Naive thymus-derived CD4-positive, alpha-beta T cell (primary cell): ENCODE data around the gene SIRT1. TPM values are rescaled to one million over a fixed set of nuclear protein-coding genes. Genes with fewer than 3 reads are reported as not detected.
"Not testable (repeated sequence)": the region's sequence is repeated elsewhere in the genome, so short reads cannot be mapped to it uniquely, and the experiment has no call there.

Experiments
- ATAC-seq: fragments of 150-1000 bp; cut with Tn5 transposase; 2 replicates; pipeline ENCODE4 v1.10.0; 2021; ENCODE audit warnings: mild to moderate bottlenecking, moderate library complexity
- CTCF ChIA-PET: fragments of 350-600 bp; sonication (Branson Sonifier 250); formaldehyde crosslinking; loops from one replicate; lab custom pipeline; 2021; ENCODE audit warnings: antibody characterized with exemption; lab: Charles Lee
- POLR2A ChIA-PET: fragments of 350-600 bp; sonication (Branson Sonifier 250); formaldehyde crosslinking; loops from one replicate; lab custom pipeline; 2021; ENCODE audit warnings: antibody characterized with exemption, inconsistent platforms; lab: Charles Lee
- DNase-seq, 9 donors: peaks; one replicate each; pipeline versions ENCODE4 v3.0.0 to v3.0.0-alpha.2; 2020 to 2022; ENCODE audit warnings: mixed read lengths in 1 of 9
- H3K27ac ChIP-seq: one replicate; pipeline ENCODE4 v1.7.0; 2013; ENCODE audit warnings: mild to moderate bottlenecking, low read depth, low read length, moderate library complexity
- H3K27me3 ChIP-seq, 2 donors: one replicate each; pipeline ENCODE4 v1.7.0; 2013; ENCODE audit warnings: low read length in 2 of 2, mild to moderate bottlenecking in 2 of 2, moderate library complexity in 2 of 2; ENCODE audit not compliant: control insufficient read depth in 2 of 2, insufficient read depth in 2 of 2
- H3K36me3 ChIP-seq, 3 experiments: 1 replicate in 2 of 3; 2 replicates in 1 of 3; pipeline ENCODE4 v1.7.0; 2013; ENCODE audit warnings: low read length in 3 of 3, mild to moderate bottlenecking in 3 of 3, moderate library complexity in 1 of 3; ENCODE audit not compliant: insufficient read depth in 3 of 3, control insufficient read depth in 2 of 3
- H3K4me1 ChIP-seq, 2 donors: one replicate each; pipeline ENCODE4 v1.7.0; 2013; ENCODE audit warnings: low read length in 2 of 2, mild to moderate bottlenecking in 2 of 2, moderate library complexity in 1 of 2; ENCODE audit not compliant: control insufficient read depth in 2 of 2, insufficient read depth in 2 of 2
- H3K4me3 ChIP-seq: 2 replicates; pipeline ENCODE4 v1.7.0; 2013; ENCODE audit warnings: mild to moderate bottlenecking, low read length
- H3K9me3 ChIP-seq, 3 experiments: 1 replicate in 2 of 3; 2 replicates in 1 of 3; pipeline ENCODE4 v1.7.0; 2013; ENCODE audit warnings: low read length in 3 of 3; ENCODE audit not compliant: control insufficient read depth in 2 of 3
- H3K27ac Mint-ChIP-seq, 9 donors: one replicate each; pipeline ENCODE4 v1.8.0; 2020 to 2022; ENCODE audit warnings: mixed read lengths in 9 of 9, mild to moderate bottlenecking in 8 of 9, moderate library complexity in 5 of 9, inconsistent platforms in 2 of 9
- H3K27me3 Mint-ChIP-seq, 5 donors: one replicate each; pipeline ENCODE4 v1.8.0; 2021 to 2022; ENCODE audit warnings: mixed read lengths in 5 of 5, mild to moderate bottlenecking in 1 of 5
- H3K36me3 Mint-ChIP-seq, 5 donors: one replicate each; pipeline ENCODE4 v1.8.0; 2020 to 2022; ENCODE audit warnings: mixed read lengths in 5 of 5, mild to moderate bottlenecking in 3 of 5, inconsistent platforms in 1 of 5
- H3K4me1 Mint-ChIP-seq, 7 donors: one replicate each; pipeline ENCODE4 v1.8.0; 2020 to 2022; ENCODE audit warnings: mixed read lengths in 7 of 7, mild to moderate bottlenecking in 3 of 7, inconsistent platforms in 1 of 7
- H3K4me3 Mint-ChIP-seq, 10 donors: one replicate each; pipeline ENCODE4 v1.8.0; 2020 to 2022; ENCODE audit warnings: mild to moderate bottlenecking in 10 of 10, mixed read lengths in 10 of 10, moderate library complexity in 6 of 10, inconsistent platforms in 2 of 10
- H3K9me3 Mint-ChIP-seq, 11 donors: one replicate each; pipeline ENCODE4 v1.8.0; 2020 to 2022; ENCODE audit warnings: mixed read lengths in 11 of 11, mild to moderate bottlenecking in 4 of 11, inconsistent platforms in 1 of 11, moderate library complexity in 1 of 11
- intact Hi-C, 2 donors: fragments of 100-400 bp; cut with micrococcal nuclease; formaldehyde crosslinking; loops; one replicate each; pipeline ENCODE4 v1.15.1; 2023
- polyA plus RNA-seq, 2 donors: library from polyadenylated mRNA; unstranded; fragments of 300-500 nt; fragmentation: Illumina TruSeq; gene quantifications; one replicate each; pipeline ENCODE4 v1.2.3, GENCODE V29; 2021
- total RNA-seq, 6 experiments: library from RNA in 5 of 6; stranded (reverse) in 5 of 6; gene quantifications; 1 replicate in 5 of 6; 2 replicates in 1 of 6; pipeline ENCODE4 v1.2.3 and lab custom pipeline; 2021 to 2026

SIRT1 gene
- total and polyA plus RNA-seq, 7 experiments from 2014 or later, result 13.6 to 66.8 (median 53.6) TPM

DNA sequence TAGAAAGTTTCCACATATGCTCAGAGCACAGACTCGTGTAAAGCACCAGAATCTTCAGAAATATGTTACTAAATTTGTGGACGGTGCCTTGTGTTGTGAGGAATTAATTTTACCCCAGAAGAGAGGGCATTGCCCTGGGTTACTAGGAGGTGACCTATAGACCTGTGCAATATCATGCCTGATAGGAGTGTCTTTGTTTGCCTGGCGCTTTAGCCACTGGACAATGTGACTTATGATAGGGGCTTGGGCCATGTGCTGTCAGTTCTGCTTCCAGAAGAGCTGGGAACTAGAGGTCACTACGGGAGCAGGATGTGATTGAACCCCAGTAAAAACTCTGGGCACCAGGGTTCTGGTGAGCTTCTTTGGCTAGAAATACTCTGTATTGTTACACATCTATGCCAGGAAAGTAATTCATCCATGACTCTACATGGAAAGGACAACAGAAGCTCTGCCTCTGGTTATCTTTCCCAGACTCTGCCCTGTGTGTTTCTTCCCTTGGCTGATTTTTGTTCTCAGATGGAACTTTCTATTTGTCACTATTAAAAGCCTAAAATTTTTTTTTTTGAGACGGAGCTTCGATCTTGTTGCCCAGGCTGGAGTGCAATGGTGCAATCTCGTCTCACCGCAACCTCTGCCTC is 75.5 kb downstream of the SIRT1 start:
- peaks cover 0 to 3% (median 0%) of the 10 kb centered on the region in 3 experiments for H3K36me3 ChIP-seq
- H3K4me1 Mint-ChIP-seq, result peaks cover 0 to 20% (median 5%) of the 10 kb centered on the region in 7 donors
- intact Hi-C loops, result no loop called here
- ChIA-PET CTCF (interaction anchor here (0.6 kb wide), 2 partner anchors 30 to 389 kb away, joined by 3 to 5 read pairs; no protein-coding TSS in a partner anchor), POLR2A (no interaction called here)
- no peaks in the 10 kb centered on the region for H3K27me3 Mint-ChIP-seq
- no peak overlapping the region for H3K4me3 ChIP-seq
- DNase-seq, result no peak
- peaks cover 0 to 2% (median 0%) of the 10 kb centered on the region in 11 donors for H3K9me3 Mint-ChIP-seq
- H3K36me3 Mint-ChIP-seq, result peaks cover 15 to 40% (median 27%) of the 10 kb centered on the region in 5 donors
- no peaks in the 10 kb centered on the region for H3K27me3 ChIP-seq
- no peak overlapping the region for H3K4me3 Mint-ChIP-seq
- H3K27ac ChIP-seq, result no peak overlapping the region
- H3K27ac Mint-ChIP-seq, result peak overlapping the region in 2 of 9 donors; percentile 5 to 67
- no peaks in the 10 kb centered on the region for H3K4me1 ChIP-seq
- H3K9me3 ChIP-seq, result no peaks in the 10 kb centered on the region
- no peak for ATAC-seq

GRCh38 chr10:67965456-67965855 is 81.0 kb downstream of the SIRT1 start:
- Histone ChIP-seq H3K9me3 (no peaks in the 10 kb centered on the region), H3K27me3 (no peaks in the 10 kb centered on the region), H3K4me1 (no peaks in the 10 kb centered on the region), H3K4me3 (no peak overlapping the region), H3K27ac (no peak overlapping the region), H3K36me3 (peaks cover 0 to 21% (median 0%) of the 10 kb centered on the region in 3 experiments)
- no peak overlapping the region for H3K4me3 Mint-ChIP-seq
- ChIA-PET POLR2A (no interaction called here), CTCF (no interaction called here)
- intact Hi-C loops, result no loop called here
- peaks cover 0 to 29% (median 21%) of the 10 kb centered on the region in 7 donors for H3K4me1 Mint-ChIP-seq
- DNase-seq, result no peak
- no peaks in the 10 kb centered on the region for H3K27me3 Mint-ChIP-seq
- H3K9me3 Mint-ChIP-seq, result peaks cover 0 to 4% (median 0%) of the 10 kb centered on the region in 11 donors
- peak overlapping the region in 1 of 9 donors; percentile 30 for H3K27ac Mint-ChIP-seq
- no peak for ATAC-seq
- H3K36me3 Mint-ChIP-seq, result peaks cover 15 to 64% (median 51%) of the 10 kb centered on the region in 5 donors

GRCh38 chr10:67966035-67966434 is 81.6 kb downstream of the SIRT1 start:
- CTCF ChIA-PET, H3K9me3 ChIP-seq, H3K27ac Mint-ChIP-seq, POLR2A ChIA-PET, DNase-seq, H3K4me1 ChIP-seq, H3K4me3 ChIP-seq, H3K9me3 Mint-ChIP-seq, H3K27ac ChIP-seq, H3K4me3 Mint-ChIP-seq, H3K27me3 Mint-ChIP-seq, ATAC-seq, intact Hi-C loops, H3K27me3 ChIP-seq: not testable (repeated sequence)
- H3K36me3 ChIP-seq, result peaks cover 0 to 21% (median 0%) of the 10 kb centered on the region in 3 experiments
- peaks cover 11 to 62% (median 50%) of the 10 kb centered on the region in 5 donors for H3K36me3 Mint-ChIP-seq
- peaks cover 0 to 29% (median 21%) of the 10 kb centered on the region in 7 donors for H3K4me1 Mint-ChIP-seq

Other genes with a start within 250 kb of the SIRT1 start
- under 1 TPM in 4 of 5 experiments, not detected in 1; 0.43 to 0.84 (median 0.73) TPM for gene CTNNA3, start 188.5 kb upstream of the SIRT1 start, total RNA-seq
- under 1 TPM in 1 of 2 donors, not detected in 1; 0.59 TPM for gene CTNNA3, start 188.5 kb upstream of the SIRT1 start, polyA plus RNA-seq
- gene DNAJC12, start 46.5 kb upstream of the SIRT1 start, total RNA-seq, result 1 to 10 TPM in 1 of 5 experiments, not detected in 4; 7.2 TPM
- gene DNAJC12, start 46.5 kb upstream of the SIRT1 start, polyA plus RNA-seq, result under 1 TPM in 1 of 2 donors, not detected in 1; 0.61 TPM
- 100 to 1,000 TPM in 2 of 5 experiments, 10 to 100 TPM in 3; 65.7 to 113 (median 78.6) TPM for gene HERC4, start 190.6 kb downstream of the SIRT1 start, total RNA-seq
- gene HERC4, start 190.6 kb downstream of the SIRT1 start, polyA plus RNA-seq, result 10 to 100 TPM; 21.2 to 26.3 TPM
- gene MYPN, start 224.8 kb downstream of the SIRT1 start, total RNA-seq, result not detected
- gene MYPN, start 224.8 kb downstream of the SIRT1 start, polyA plus RNA-seq, result not detected